ENCODE measurements around the gene MAN1C1. TPM values are rescaled to one million over a fixed set of nuclear protein-coding genes. Genes with fewer than 3 reads are reported as not detected.

Gene MAN1C1
- total RNA-seq, 4 donors from 2014 or later: 11.0 to 20.9 (median 15.9) TPM

GRCh38 chr1:25571522-25571970 lies 45.0 kb upstream of the MAN1C1 start:
- TF ChIP-seq CTCF (IDR thresholded peaks at IDR 0.05; ENCODE audit: low read depth): no peak

GRCh38 chr1:25572107-25572506 lies 44.5 kb upstream of the MAN1C1 start:
- no peak for TF ChIP-seq CTCF (IDR thresholded peaks at IDR 0.05; ENCODE audit: low read depth)

- no peak for TF ChIP-seq CTCF (IDR thresholded peaks at IDR 0.05; ENCODE audit: low read depth)
Observed at GRCh38 chr1:25572708-25573590, 43.6 kb upstream of the MAN1C1 start.

DNA sequence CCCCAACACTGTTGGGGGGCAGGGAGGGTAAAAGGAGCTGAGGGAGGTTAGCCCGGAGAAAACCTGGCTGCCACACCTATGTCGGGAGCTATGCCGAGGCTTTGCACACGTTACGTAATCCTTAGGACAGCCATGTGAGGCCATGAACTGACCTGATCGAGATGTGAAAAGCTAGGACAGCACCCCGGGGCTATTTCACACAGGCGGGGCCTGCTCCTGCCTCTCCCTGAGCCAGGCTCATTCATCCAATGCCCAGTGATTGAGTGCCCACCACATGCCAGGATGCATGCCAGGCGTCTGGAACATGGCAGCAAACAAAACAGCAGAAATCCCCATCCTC lies 43.0 kb upstream of the MAN1C1 start:
- no peak for TF ChIP-seq CTCF (IDR thresholded peaks at IDR 0.05; ENCODE audit: low read depth)

GRCh38 chr1:25573961-25574360 lies 42.6 kb upstream of the MAN1C1 start:
- no peak for TF ChIP-seq CTCF (IDR thresholded peaks at IDR 0.05; ENCODE audit: low read depth)

DNA sequence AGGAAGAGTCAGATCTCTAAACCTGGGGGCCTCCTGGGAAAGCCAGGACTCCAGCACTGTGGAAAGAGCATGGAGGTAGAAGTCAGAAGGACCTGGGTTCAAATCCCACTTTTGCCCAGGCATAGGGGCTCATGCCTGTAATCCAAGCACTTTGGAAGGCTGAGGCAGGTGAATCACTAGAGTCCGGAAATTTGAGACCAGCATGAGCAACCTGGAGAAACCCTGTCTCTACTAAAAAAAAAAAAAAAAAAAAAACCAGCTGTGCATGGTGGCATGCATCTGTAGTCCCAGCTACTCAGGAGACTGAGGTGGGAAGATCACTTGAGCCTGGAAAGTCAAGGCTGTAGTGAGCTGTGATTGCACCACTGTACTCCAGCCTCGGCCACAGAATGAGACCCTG lies 41.4 kb upstream of the MAN1C1 start:
- TF ChIP-seq CTCF (IDR thresholded peaks at IDR 0.05; ENCODE audit: low read depth): no peak

DNA sequence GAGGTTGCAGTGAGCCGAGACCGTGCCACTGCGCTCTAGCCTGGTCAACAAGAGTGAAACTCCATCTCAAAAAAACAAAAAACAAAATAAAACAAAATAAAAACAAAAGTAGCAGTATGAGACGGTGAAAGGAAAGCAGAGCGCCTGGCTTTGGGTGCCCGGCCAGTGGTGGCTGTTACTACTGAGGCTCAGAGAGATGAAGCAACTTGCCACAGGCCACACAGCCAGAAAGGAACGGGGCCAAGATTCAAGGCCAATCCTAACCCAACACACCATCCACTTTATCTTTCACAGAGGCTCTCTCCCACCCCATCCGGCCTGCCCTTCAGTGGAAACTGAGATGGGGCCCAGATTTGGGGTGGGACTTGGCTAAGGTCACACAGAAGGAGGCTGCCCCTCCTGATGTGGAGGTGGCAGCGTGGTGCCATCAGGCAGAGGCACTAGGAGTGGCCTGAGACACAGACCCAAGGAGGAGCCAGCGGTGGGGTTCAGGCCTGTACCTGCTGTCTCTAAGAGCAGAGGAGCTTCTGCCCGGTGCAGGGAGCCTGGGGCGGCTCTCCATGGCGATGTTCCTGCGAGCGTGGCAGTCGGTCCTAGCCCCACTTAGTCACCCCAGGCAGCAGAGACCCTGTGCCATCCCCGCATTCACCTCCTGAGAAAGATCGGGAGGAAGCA lies 40.0 kb upstream of the MAN1C1 start:
- TF ChIP-seq CTCF (IDR thresholded peaks at IDR 0.05; ENCODE audit: low read depth): no peak

All from subcutaneous adipose tissue (tissue), 4 donors.